Right renal pelvis (tissue), 4 donors: Measurements from ENCODE around the gene TMEM45A. TPM values are rescaled to one million over a fixed set of nuclear protein-coding genes. Genes with fewer than 3 reads are reported as not detected.
"Not testable (repeated sequence)": the region's sequence is repeated elsewhere in the genome, so short reads cannot be mapped to it uniquely, and the experiment has no call there.

Experiments used
- DNase-seq, 4 donors: peaks; one replicate each; pipeline ENCODE4 v3.0.0-alpha.2; 2013; ENCODE audit warnings: low read depth in 4 of 4, low spot score in 3 of 4, missing footprints in 1 of 4
- polyA plus RNA-seq, 4 donors: library from polyadenylated mRNA; unstranded; fragments of 120-200 nt; gene quantifications; one replicate each; pipeline ENCODE4 v1.2.1, GENCODE V29; 2013; ENCODE audit not compliant: insufficient read length in 4 of 4

TMEM45A gene
- polyA plus RNA-seq, 4 donors: 24.4 to 27.3 (median 26.9) TPM

DNA sequence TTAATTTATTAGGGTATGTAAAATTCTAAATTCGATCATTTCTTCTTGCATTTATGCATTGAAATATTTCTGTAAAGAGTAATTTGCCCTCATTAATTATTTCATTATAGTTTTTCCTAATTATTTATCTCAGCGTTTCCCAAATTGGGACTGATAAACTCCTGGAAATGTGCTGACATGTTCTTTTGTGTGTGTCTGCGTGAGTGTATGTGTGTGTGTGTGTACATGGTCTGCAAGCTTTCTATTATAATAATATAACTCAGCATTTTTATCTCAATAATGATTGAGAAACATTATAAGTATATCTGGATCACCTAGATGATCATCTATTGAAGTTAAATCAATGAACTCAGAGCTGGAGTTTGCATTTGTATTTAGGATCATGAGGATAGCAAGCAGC, 38.7 kb downstream of the TMEM45A start:
- DNase-seq: no peak

GRCh38 chr3:100532411-100532810, 40.0 kb downstream of the TMEM45A start:
- no peak for DNase-seq

GRCh38 chr3:100533176-100533575, 40.8 kb downstream of the TMEM45A start:
- DNase-seq: no peak

GRCh38 chr3:100535610-100535943, 43.2 kb downstream of the TMEM45A start:
- DNase-seq: no peak

GRCh38 chr3:100536093-100536492, 43.7 kb downstream of the TMEM45A start:
- no peak for DNase-seq

DNA sequence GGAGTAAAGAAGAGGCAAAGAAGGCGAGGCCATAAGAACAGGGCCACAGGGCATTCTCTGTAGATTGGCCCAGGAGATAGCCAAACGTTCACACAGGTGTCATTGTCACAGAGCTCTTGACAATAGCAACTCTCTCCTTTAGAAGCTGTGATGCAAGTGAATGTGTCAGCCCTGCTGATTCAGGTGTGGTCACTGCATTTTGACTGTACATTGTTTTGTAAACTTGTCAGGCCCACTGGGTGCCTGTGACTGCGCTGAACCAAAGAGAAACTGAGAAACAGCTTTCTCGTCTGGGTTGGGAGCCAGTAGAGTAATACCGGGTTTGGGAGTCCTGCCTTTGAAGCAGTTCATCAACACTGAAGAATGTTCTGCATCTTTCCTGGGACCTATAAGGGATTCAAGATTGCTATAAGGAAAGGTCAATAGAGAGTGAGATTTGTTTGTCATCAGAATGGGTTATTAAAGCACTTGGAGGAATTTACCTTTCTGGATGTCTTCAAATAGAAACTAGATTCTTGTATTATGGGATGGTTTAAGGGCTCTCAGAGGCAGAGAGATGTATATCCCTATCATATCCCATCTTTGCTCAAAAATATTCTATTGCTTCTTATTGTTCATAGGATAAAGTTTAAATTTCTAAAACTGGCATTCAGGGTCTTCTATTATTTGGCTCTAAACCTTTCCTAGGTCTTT, 45.4 kb downstream of the TMEM45A start:
- DNase-seq: no peak

DNA sequence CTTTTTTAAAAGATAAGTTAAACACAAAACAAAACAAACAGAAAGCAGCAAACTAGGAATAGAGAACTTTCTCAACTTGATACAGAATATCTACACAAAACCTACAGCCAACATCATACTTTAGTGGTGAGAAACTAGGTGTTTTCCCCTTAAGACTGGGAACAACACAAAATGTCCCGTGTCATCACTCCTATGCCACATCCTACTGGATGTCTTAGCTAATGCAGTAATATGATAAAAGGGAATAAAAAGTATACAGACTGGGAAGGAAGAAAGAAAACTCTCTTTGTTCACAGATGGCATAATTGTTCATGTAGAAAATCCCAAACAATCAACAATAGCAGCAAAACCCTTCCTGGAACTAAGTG, 45.9 kb downstream of the TMEM45A start:
- DNase-seq: no peak

DNA sequence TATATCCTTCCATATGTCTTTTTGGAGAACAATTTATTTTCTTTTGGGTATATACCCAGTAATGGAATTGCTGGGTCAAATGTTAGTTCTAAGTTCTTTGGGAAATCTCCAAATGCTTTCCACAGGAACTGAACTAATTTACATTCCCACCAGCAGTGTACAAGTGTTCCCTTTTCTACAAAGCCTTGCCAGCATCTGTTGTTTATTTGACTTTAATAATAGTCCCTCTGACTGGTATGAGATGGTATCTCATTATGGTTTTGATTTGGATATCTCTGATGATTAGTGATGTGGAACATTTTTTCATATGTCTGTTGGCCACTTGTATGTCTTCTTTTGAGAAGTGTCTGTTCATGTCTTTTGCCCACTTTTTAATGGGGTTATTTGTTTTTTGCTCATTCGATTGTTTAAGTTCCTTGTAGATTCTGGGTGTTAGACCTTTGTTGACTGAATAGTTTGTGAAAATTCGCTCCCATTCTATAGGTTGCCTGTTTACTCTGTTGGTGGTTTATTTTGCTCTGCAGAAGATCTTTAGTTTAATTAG, 48.4 kb downstream of the TMEM45A start:
- no peak for DNase-seq

GRCh38 chr3:100541428-100541827, 49.0 kb downstream of the TMEM45A start:
- not testable (repeated sequence) for DNase-seq

GRCh38 chr3:100545371-100545770, 53.0 kb downstream of the TMEM45A start:
- no peak for DNase-seq

GRCh38 chr3:100546020-100546744, 53.8 kb downstream of the TMEM45A start:
- no peak for DNase-seq

DNA sequence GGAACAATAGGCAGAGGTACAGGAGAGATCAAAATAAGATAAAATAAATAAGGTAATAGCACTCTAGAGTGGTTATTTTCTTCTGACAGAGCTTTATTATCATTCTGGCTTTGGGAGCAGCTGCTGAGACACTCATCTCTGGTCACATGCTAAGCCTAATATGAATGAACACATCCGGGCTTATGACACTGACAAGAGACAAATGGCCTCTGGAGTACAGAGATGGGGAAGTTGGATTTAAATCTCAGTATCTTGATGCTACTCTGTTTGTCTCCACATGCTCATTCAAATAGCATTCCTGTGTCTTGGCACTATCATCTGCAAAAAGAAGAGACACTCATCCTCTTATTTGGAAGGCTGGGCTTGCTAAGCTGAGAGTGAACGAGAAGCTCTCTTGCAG, 55.6 kb downstream of the TMEM45A start:
- DNase-seq: no peak

GRCh38 chr3:100553618-100554372, 61.4 kb downstream of the TMEM45A start:
- no peak for DNase-seq

DNA sequence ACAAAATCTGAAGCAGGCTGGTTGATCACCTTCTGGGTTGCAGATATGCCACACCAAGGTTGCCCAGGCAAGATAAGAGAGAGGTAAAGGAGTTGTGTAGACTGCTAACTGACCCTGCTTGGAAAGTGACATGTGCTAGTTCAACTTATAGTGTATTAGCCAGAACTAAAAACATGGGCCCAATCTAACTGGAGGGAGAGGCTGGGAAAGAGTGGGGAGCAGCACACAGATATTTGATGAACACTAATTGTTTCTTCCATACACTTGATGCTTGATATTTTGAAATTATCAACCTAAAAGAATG, 61.9 kb downstream of the TMEM45A start:
- DNase-seq: no peak

- DNase-seq: no peak
Observed at GRCh38 chr3:100556673-100557310, 64.4 kb downstream of the TMEM45A start.

DNA sequence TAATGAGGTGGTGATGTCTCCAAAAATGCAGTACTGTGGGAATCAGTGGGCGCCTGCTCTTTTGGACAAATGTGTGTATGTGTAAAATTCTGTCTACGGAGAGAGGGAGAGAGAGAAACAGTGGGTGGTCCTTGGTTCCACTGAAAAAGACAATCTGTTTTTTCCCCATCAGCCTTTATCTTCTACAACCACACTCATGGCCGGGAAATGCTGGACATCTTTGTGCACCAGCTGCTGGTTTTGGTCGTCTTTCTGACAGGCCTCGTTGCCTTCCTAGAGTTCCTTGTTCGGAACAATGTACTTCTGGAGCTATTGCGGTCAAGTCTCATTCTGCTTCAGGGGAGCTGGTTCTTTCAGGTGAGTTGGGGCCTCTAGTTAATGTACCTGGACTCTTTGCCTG, 65.8 kb downstream of the TMEM45A start:
- DNase-seq: no peak

GRCh38 chr3:100560426-100560825, 68.0 kb downstream of the TMEM45A start:
- no peak for DNase-seq

DNA sequence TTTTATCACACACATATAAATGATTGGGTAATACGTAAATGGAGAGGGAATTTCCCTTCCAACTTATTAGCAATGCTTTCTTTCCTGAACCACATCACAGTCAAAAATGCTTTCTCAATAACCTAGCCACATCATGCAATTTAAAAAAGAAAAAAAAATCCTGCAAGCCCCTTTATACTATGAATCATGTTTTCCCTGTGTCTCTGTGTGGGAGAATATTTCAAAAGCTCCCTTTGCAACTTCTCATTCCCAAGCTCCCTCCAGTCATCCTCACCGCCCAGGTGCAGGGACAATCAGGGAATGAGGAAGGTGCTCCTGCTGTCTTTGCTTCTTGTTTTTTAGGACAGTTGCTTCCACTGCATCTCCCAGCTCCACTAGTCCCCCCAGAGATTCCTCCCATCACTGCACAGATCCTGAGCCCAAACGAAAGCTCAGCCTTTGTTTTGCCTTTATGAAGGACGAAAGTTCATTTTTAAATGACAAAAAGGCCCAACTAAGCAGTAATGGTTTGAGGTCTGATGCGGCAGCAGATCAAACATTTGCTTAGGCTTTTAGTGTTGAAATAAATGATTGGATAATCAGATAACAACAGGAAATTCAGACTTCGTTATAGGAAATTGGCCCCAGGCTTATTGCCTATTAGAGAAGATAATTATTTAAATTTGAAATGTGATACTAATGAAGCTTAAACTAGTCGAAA, 69.2 kb downstream of the TMEM45A start:
- DNase-seq: no peak

DNA sequence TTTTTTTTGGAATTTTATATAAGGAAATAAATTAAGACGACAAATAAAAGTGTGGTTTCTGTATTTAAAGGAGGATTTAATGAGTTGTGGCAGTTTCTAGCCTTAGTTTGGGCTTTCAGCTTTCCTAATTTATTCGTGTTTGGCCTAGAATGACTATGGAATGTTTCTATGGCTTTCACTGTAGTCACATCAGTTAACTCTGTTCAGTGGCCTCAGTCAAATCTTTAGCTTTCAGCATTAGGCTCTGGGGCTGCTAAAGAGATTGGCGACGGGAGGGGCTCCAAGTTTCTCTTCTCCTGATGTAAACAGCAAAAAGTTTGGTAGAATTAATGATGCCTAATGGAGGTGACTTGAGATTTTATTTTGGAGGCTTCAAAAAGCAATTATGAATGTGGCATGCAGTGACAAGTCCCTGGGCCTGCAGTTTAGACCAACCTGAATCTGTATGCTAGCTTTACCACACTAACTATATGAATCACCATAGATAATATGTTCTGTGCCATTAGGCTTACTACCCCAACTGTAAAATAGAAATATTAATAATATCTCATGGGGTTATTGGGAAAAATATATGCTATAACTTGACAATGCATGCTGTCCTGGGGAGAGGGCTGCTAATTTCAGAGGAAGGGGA, 69.9 kb downstream of the TMEM45A start:
- no peak for DNase-seq

GRCh38 chr3:100563228-100563627, 70.8 kb downstream of the TMEM45A start:
- no peak for DNase-seq
